Muscle of leg (tissue), 11 donors: ENCODE data around the gene ITM2C. TPM values are rescaled to one million over a fixed set of nuclear protein-coding genes. Genes with fewer than 3 reads are reported as not detected.

ENCODE experiments used
- DNase-seq: peaks from one replicate; pipeline ENCODE4 v3.0.0; 2013
- H3K27ac ChIP-seq: one replicate; pipeline ENCODE4 v1.5.1; 2013; ENCODE audit warnings: mild to moderate bottlenecking, low read length, control low read depth
- H3K27me3 ChIP-seq: one replicate; pipeline ENCODE4 v1.6.1; 2013; ENCODE audit warnings: low read length; ENCODE audit not compliant: control insufficient read depth, insufficient read depth
- H3K36me3 ChIP-seq: one replicate; pipeline ENCODE4 v1.6.1; 2013; ENCODE audit warnings: low read length; ENCODE audit not compliant: control insufficient read depth, insufficient read depth
- H3K4me1 ChIP-seq: one replicate; pipeline ENCODE4 v1.6.1; 2013; ENCODE audit warnings: low read length; ENCODE audit not compliant: control insufficient read depth, insufficient read depth
- H3K4me3 ChIP-seq: one replicate; pipeline ENCODE4 v1.5.1; 2013; ENCODE audit warnings: low read length, control low read depth
- H3K9me3 ChIP-seq: replicated peaks from 2 replicates; pipeline ENCODE4 v1.6.1; 2013; ENCODE audit warnings: low read depth, low read length; ENCODE audit not compliant: control insufficient read depth
- WGBS: methylation state at CpG from one replicate; pipeline ENCODE4 v1.1.5; 2013; ENCODE audit warnings: missing lambda C conversion rate; ENCODE audit not compliant: insufficient coverage; 5-methylcytosine and 5-hydroxymethylcytosine counted together
- polyA plus RNA-seq, 8 donors: library from polyadenylated mRNA; unstranded; fragments of 120-200 nt; gene quantifications; one replicate each; pipeline versions ENCODE4 v1.2.1 to v1.2.3, GENCODE V29; 2013; ENCODE audit warnings: inconsistent platforms in 1 of 8, low replicate concordance in 1 of 8; ENCODE audit not compliant: insufficient read length in 8 of 8, insufficient read depth in 1 of 8
- total RNA-seq: library from RNA; stranded (reverse); fragments of 120-200 nt; gene quantifications from one replicate; pipeline ENCODE4 v1.2.4, GENCODE V29; 2013

Gene ITM2C
- total and polyA plus RNA-seq, 9 donors = 101 to 327 (median 217) TPM

DNA sequence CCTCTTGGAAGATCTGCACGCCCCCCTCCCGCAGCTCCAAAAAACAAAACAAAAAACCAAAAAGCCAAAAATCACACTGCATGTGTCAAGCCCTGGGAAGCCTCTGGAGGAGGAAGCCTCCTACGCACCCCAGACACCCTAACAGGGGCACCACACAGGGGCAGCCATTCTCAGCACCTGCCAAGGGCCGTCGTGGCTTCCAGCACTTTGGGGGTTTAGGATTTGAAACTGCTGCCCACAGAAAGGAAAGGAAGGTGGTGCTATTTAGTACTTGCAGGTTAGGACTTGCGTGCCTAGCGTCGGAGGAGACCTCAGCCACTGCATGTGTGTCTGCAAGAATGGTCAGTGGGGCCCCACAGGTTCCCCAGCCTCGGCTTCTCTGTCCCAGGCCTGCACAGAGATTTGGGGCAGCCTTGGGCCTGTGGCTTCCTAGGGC, 60.7 kb downstream of the ITM2C start:
- Histone ChIP-seq H3K9me3 (no peaks in the 10 kb centered on the region), H3K36me3 (no peaks in the 10 kb centered on the region), H3K4me3 (no peak overlapping the region), H3K4me1 (no peaks in the 10 kb centered on the region), H3K27ac (no peak overlapping the region), H3K27me3 (peaks cover 4% of the 10 kb centered on the region)
- DNase-seq = no peak
- 51% methylated on average over 6 of the region's 9 CpGs for WGBS

DNA sequence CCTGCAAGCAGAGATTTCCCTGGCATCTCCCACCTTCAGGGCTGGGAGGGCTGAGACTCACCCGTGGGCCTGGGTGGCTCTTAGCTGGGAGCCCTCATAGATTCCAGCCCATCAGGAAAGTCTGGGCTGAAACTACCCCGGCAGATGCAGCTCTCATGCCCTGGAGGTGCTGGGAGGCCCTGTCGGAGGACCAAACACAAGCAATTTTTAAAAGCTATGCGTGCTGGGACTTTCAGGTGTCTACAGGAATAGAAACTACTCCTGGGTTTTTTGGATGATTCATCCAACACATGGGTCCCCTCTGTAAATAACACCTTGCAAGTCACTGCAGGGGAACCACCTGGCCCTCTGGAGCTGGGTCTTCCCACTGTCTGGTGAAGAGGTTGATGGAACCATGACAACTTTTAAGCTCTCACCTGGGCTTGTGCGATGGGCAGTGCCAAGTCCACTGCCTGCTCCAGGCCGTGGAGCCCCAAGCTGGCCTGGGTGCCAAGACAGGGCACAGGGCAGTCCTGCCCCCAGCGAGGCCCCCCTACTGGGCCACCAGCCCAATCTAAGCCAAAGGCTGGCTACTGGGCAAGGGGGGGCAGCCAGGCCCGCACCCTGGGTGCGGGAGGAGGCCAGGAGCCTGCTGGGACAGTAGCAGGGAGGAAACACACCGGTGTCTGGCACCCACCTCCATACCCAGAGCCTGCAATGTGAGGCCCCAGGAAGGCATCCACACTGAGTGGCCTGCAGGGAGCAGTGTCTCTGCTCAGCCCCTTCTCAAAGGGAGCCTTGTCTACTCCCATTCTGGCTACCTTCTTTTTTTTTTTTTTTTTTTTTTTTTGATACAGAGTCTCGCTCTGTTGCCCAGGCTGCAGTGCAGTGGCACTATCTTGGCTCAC, 61.4 kb downstream of the ITM2C start:
- H3K4me1 ChIP-seq = no peaks in the 10 kb centered on the region
- 75% methylated on average over 9 of the region's 11 CpGs for WGBS
- H3K27me3 ChIP-seq = peaks cover 4% of the 10 kb centered on the region
- no peak for DNase-seq
- no peak overlapping the region for H3K27ac ChIP-seq
- no peaks in the 10 kb centered on the region for H3K9me3 ChIP-seq
- no peaks in the 10 kb centered on the region for H3K36me3 ChIP-seq
- no peak overlapping the region for H3K4me3 ChIP-seq

DNA sequence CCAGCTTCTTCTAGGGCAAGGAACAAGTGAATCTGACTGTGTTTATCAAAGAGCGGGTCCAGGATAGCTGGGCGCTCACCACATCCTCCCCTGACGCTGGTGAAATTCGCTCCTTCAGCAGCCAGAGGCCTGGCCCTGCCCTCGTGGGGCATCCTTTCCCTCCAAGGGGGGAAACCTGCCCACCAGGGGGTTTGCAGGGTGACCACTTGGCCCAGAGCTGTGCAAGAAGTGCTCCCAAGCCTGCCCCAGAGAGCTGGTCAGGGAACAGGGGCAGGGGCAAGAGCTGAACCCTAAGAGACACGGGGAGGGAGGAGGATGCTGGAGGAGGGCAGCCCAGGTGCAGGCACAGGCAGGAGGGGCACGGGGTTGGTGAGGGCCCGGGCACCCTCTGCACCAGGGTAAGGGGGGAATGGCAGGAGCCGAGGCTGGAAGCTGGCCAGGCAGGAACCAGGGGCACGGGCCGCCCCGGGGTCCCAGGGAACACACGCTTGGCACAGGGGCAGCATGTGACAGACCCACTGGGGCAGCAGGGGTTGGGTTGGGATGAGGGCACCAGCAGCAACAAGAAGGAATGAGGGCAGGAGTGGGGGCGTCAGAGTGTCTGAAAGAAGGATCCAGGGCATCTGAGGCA, 63.1 kb downstream of the ITM2C start:
- no peaks in the 10 kb centered on the region for H3K36me3 ChIP-seq
- 78% methylated on average over 13 of the region's 14 CpGs for WGBS
- peaks cover 5% of the 10 kb centered on the region for H3K4me1 ChIP-seq
- H3K4me3 ChIP-seq = no peak overlapping the region
- H3K27me3 ChIP-seq = peaks cover 4% of the 10 kb centered on the region
- no peak for DNase-seq
- no peaks in the 10 kb centered on the region for H3K9me3 ChIP-seq
- H3K27ac ChIP-seq = no peak overlapping the region

Other genes starting within 250 kb of the ITM2C start
- 56.1 TPM for gene CAB39, start 152.1 kb upstream of the ITM2C start, total RNA-seq
- 10 to 100 TPM; 48.3 to 61.8 (median 58.1) TPM for gene CAB39, start 152.1 kb upstream of the ITM2C start, polyA plus RNA-seq
- not detected for gene GPR55, start 60.3 kb downstream of the ITM2C start, total RNA-seq
- under 1 TPM in 2 of 8 donors, not detected in 6; 0.04 to 0.08 TPM for gene GPR55, start 60.3 kb downstream of the ITM2C start, polyA plus RNA-seq
- gene SPATA3, start 131.2 kb downstream of the ITM2C start, total RNA-seq = not detected
- not detected for gene SPATA3, start 131.2 kb downstream of the ITM2C start, polyA plus RNA-seq
- 0.62 TPM for gene C2orf72, start 172.6 kb downstream of the ITM2C start, total RNA-seq
- 1 to 10 TPM in 2 of 8 donors, under 1 TPM in 6; 0.44 to 2.1 (median 0.65) TPM for gene C2orf72, start 172.6 kb downstream of the ITM2C start, polyA plus RNA-seq
- 83.4 TPM for gene PSMD1, start 191.9 kb downstream of the ITM2C start, total RNA-seq
- 10 to 100 TPM; 69.1 to 82.8 (median 76.4) TPM for gene PSMD1, start 191.9 kb downstream of the ITM2C start, polyA plus RNA-seq